Measurements from ENCODE around the gene ME3. TPM values are rescaled to one million over a fixed set of nuclear protein-coding genes. Genes with fewer than 3 reads are reported as not detected.

The ME3 gene
- total RNA-seq, 1 donor from 2014 or later, result 10.3 TPM

- FAIRE-seq (no peak), DNase-seq (ENCODE audit: low read depth) (peak; percentile 49)
- TF ChIP-seq, protein P1, sequence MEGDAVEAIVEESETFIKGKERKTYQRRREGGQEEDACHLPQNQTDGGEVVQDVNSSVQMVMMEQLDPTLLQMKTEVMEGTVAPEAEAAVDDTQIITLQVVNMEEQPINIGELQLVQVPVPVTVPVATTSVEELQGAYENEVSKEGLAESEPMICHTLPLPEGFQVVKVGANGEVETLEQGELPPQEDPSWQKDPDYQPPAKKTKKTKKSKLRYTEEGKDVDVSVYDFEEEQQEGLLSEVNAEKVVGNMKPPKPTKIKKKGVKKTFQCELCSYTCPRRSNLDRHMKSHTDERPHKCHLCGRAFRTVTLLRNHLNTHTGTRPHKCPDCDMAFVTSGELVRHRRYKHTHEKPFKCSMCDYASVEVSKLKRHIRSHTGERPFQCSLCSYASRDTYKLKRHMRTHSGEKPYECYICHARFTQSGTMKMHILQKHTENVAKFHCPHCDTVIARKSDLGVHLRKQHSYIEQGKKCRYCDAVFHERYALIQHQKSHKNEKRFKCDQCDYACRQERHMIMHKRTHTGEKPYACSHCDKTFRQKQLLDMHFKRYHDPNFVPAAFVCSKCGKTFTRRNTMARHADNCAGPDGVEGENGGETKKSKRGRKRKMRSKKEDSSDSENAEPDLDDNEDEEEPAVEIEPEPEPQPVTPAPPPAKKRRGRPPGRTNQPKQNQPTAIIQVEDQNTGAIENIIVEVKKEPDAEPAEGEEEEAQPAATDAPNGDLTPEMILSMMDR (IDR thresholded peaks at IDR 0.05; ENCODE audit: insufficient read depth, low read length, severe bottlenecking), result no peak
- Histone ChIP-seq H3K36me3 (ENCODE audit: control insufficient read depth, insufficient read depth, low read length) (no peaks in the 10 kb centered on the region), H3K4me3 (ENCODE audit: low read depth, low read length) (no peak overlapping the region), H3K27me3 (ENCODE audit: control insufficient read depth, insufficient read depth, low read length) (no peaks in the 10 kb centered on the region)
Measured at GRCh38 chr11:86699040-86699791, 26.8 kb upstream of the ME3 start.

- no peak for FAIRE-seq
- Histone ChIP-seq H3K36me3 (ENCODE audit: control insufficient read depth, insufficient read depth, low read length) (no peaks in the 10 kb centered on the region), H3K4me3 (ENCODE audit: low read depth, low read length) (no peak overlapping the region), H3K27me3 (ENCODE audit: control insufficient read depth, insufficient read depth, low read length) (no peaks in the 10 kb centered on the region)
- TF ChIP-seq, protein P1 (IDR thresholded peaks at IDR 0.05; ENCODE audit: insufficient read depth, low read length, severe bottlenecking), result no peak
- no peak for DNase-seq (ENCODE audit: low read depth)
Measured at GRCh38 chr11:86698639-86699038, 26.2 kb upstream of the ME3 start.

DNA sequence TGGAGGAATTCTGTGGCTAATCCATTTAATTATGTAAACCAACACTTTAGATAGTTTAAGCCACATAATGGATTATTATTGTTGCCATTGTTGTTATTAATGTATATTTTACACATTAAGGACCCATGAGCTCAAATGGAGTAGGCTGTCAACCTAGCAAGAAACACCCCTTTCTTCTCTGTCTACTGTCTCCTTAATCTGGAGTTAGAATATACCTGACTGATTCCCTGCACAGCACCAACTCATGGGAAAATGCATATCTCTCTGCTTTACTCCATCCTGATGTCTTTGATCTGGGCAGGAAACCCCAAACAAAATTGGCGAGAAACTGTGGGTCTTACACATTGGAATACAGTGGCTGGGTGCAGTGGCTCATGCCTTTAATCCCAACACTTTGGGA is 24.0 kb upstream of the ME3 start:
- Histone ChIP-seq H3K36me3 (ENCODE audit: control insufficient read depth, insufficient read depth, low read length) (no peaks in the 10 kb centered on the region), H3K4me3 (ENCODE audit: low read depth, low read length) (no peak overlapping the region), H3K27me3 (ENCODE audit: control insufficient read depth, insufficient read depth, low read length) (no peaks in the 10 kb centered on the region)
- no peak for DNase-seq (ENCODE audit: low read depth)
- FAIRE-seq, result no peak
- TF ChIP-seq, protein P1 (IDR thresholded peaks at IDR 0.05; ENCODE audit: insufficient read depth, low read length, severe bottlenecking), result no peak

DNA sequence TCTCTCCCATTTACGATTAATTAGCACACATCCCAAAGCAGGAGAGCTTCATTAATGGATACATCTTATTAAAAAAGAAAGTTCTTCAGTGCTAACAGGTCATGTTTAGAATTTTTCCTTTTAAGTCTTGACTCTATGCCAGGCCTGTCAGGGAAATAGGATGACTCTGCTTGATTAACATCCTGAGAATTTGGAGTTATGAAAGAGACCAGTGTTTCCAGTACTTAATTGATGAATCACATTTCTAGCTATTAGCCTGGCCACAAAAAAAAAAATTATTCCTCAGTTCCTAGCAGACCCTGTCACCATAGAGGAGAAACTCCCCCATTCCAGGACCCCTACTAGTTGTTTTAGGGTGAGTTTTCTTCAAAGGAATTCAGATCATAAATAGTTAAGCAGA is 23.6 kb upstream of the ME3 start:
- no peak for FAIRE-seq
- TF ChIP-seq, protein P1 (IDR thresholded peaks at IDR 0.05; ENCODE audit: insufficient read depth, low read length, severe bottlenecking), result no peak
- no peaks in the 10 kb centered on the region for H3K27me3 ChIP-seq (ENCODE audit: control insufficient read depth, insufficient read depth, low read length)
- H3K36me3 ChIP-seq (ENCODE audit: control insufficient read depth, insufficient read depth, low read length), result no peaks in the 10 kb centered on the region
- peak; percentile 91 for DNase-seq (ENCODE audit: low read depth)
- H3K4me3 ChIP-seq (ENCODE audit: low read depth, low read length), result no peak overlapping the region

DNA sequence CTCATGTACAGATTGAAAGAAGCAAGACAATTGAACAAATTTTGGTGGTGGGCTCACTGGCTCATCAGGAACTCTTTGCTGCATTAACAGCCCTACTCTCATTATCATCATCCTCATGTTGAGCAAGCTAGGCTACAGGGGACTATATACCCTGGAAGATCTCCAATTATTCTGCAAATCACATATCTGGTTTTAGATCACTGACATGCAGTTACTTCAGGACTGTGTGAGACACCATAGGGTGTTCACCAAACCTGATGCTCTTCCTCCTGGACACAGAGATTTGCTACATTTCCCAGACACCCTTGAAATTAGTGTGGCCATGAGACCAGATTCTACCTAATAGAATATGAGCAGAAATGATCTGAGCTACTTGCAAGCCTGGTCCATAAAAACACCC is 23.0 kb upstream of the ME3 start:
- no peaks in the 10 kb centered on the region for H3K36me3 ChIP-seq (ENCODE audit: control insufficient read depth, insufficient read depth, low read length)
- no peak overlapping the region for H3K4me3 ChIP-seq (ENCODE audit: low read depth, low read length)
- FAIRE-seq (no peak), DNase-seq (ENCODE audit: low read depth) (no peak)
- H3K27me3 ChIP-seq (ENCODE audit: control insufficient read depth, insufficient read depth, low read length), result no peaks in the 10 kb centered on the region
- TF ChIP-seq, protein P1 (IDR thresholded peaks at IDR 0.05; ENCODE audit: insufficient read depth, low read length, severe bottlenecking), result no peak

- H3K27me3 ChIP-seq (ENCODE audit: control insufficient read depth, insufficient read depth, low read length), result no peaks in the 10 kb centered on the region
- TF ChIP-seq, protein P1 (IDR thresholded peaks at IDR 0.05; ENCODE audit: insufficient read depth, low read length, severe bottlenecking), result no peak
- DNase-seq (ENCODE audit: low read depth) (no peak), FAIRE-seq (no peak)
- no peak overlapping the region for H3K4me3 ChIP-seq (ENCODE audit: low read depth, low read length)
- no peaks in the 10 kb centered on the region for H3K36me3 ChIP-seq (ENCODE audit: control insufficient read depth, insufficient read depth, low read length)
Measured at GRCh38 chr11:86693518-86693917, 21.1 kb upstream of the ME3 start.

Measured in bronchial epithelial cell (primary cell).